HG03097 (cell line): ENCODE results near the gene CCDC107.

Experiments
- ATAC-seq: cut with Tn5 transposase; IDR thresholded peaks from one replicate; pipeline ENCODE4 v1.9.1; 2021; ENCODE audit not compliant: unreplicated experiment, low FRiP score

The CCDC107 gene

GRCh38 chr9:35658968-35659220 lies 802 bp downstream of the CCDC107 start:
- ATAC-seq = peak; percentile 3

- ATAC-seq = no peak
Observed at GRCh38 chr9:35659340-35659739, 1.2 kb downstream of the CCDC107 start.

- ATAC-seq = no peak
Observed at GRCh38 chr9:35660966-35661415, 2.9 kb downstream of the CCDC107 start.

GRCh38 chr9:35661756-35662350 lies 3.8 kb downstream of the CCDC107 start:
- no peak for ATAC-seq

- ATAC-seq = no peak
Observed at GRCh38 chr9:35662437-35662836, 4.3 kb downstream of the CCDC107 start.

- ATAC-seq = peak; percentile 64
Observed at GRCh38 chr9:35664531-35665470, 6.7 kb downstream of the CCDC107 start, which contains the start of gene ARHGEF39. Gene ARHGEF39, minus strand, starts transcription at chr9:35665195. Its CDS starts 26 bp downstream, at chr9:35665169.

GRCh38 chr9:35665471-35665818 lies 7.4 kb downstream of the CCDC107 start:
- ATAC-seq = no peak

GRCh38 chr9:35666045-35666444 lies 8.0 kb downstream of the CCDC107 start:
- no peak for ATAC-seq

- ATAC-seq = no peak
Observed at GRCh38 chr9:35666549-35666948, 8.5 kb downstream of the CCDC107 start.

- ATAC-seq = no peak
Observed at GRCh38 chr9:35667939-35668338, 9.8 kb downstream of the CCDC107 start.

GRCh38 chr9:35669331-35670145 lies 11.4 kb downstream of the CCDC107 start:
- no peak for ATAC-seq

GRCh38 chr9:35673132-35674024 lies 15.3 kb downstream of the CCDC107 start, which contains the start of gene CA9:
Gene CA9, plus strand, starts transcription at chr9:35673928. Its CDS starts 32 bp downstream, at chr9:35673960.
- no peak for ATAC-seq

- no peak for ATAC-seq
Observed at GRCh38 chr9:35674025-35674361, 15.9 kb downstream of the CCDC107 start.

GRCh38 chr9:35675204-35675603 lies 17.1 kb downstream of the CCDC107 start:
- no peak for ATAC-seq

GRCh38 chr9:35675732-35676392 lies 17.8 kb downstream of the CCDC107 start:
- ATAC-seq = no peak

GRCh38 chr9:35679091-35679490 lies 21.0 kb downstream of the CCDC107 start:
- no peak for ATAC-seq

- ATAC-seq = no peak
Observed at GRCh38 chr9:35679766-35680330, 21.8 kb downstream of the CCDC107 start.

- ATAC-seq = no peak
Observed at GRCh38 chr9:35680331-35681105, 22.4 kb downstream of the CCDC107 start.
